WERI-Rb-1 (cell line): Measurements from ENCODE around the gene STAC2.

Source experiments
- DNase-seq: peaks from one replicate; pipeline ENCODE4 v3.0.0-alpha.2; 2020
- H3K27ac ChIP-seq: fragments of 250-450 bp; sonication (Bioruptor Pico); 2 replicates; pipeline ENCODE4 v1.5.1; 2020; ENCODE audit warnings: mild to moderate bottlenecking, moderate library complexity
- H3K27me3 ChIP-seq: fragments of 250-450 bp; sonication (Bioruptor Pico); 2 replicates; pipeline ENCODE4 v1.5.1; 2021; ENCODE audit warnings: mild to moderate bottlenecking, low read depth, moderate library complexity; ENCODE audit not compliant: insufficient read depth, severe bottlenecking
- H3K36me3 ChIP-seq: fragments of 250-450 bp; sonication (Bioruptor Pico); 2 replicates; pipeline ENCODE4 v1.5.1; 2020; ENCODE audit warnings: mild to moderate bottlenecking, moderate library complexity
- H3K4me3 ChIP-seq: 2 replicates; pipeline ENCODE4 v1.5.1; 2011; ENCODE audit warnings: low read depth, mild to moderate bottlenecking, control low read depth, low read length
- H3K9me3 ChIP-seq: fragments of 250-450 bp; sonication (Bioruptor Pico); 2 replicates; pipeline ENCODE4 v1.5.1; 2021; ENCODE audit warnings: mild to moderate bottlenecking, moderate library complexity; ENCODE audit not compliant: severe bottlenecking
- TF ChIP-seq, protein P1 (sequence below): IDR thresholded peaks from 2 replicates; pipeline ENCODE4 v1.5.1; 2011; ENCODE audit warnings: low read depth, mild to moderate bottlenecking, control low read depth, inconsistent platforms, low read length

Gene STAC2

GRCh38 chr17:39210093-39210434 is 15.7 kb downstream of the STAC2 start:
- Histone ChIP-seq H3K36me3 (peaks cover 2% of the 10 kb centered on the region), H3K9me3 (no peaks in the 10 kb centered on the region), H3K4me3 (no peak overlapping the region), H3K27me3 (no peaks in the 10 kb centered on the region), H3K27ac (no peak overlapping the region)
- DNase-seq, result no peak
- TF ChIP-seq, protein P1, sequence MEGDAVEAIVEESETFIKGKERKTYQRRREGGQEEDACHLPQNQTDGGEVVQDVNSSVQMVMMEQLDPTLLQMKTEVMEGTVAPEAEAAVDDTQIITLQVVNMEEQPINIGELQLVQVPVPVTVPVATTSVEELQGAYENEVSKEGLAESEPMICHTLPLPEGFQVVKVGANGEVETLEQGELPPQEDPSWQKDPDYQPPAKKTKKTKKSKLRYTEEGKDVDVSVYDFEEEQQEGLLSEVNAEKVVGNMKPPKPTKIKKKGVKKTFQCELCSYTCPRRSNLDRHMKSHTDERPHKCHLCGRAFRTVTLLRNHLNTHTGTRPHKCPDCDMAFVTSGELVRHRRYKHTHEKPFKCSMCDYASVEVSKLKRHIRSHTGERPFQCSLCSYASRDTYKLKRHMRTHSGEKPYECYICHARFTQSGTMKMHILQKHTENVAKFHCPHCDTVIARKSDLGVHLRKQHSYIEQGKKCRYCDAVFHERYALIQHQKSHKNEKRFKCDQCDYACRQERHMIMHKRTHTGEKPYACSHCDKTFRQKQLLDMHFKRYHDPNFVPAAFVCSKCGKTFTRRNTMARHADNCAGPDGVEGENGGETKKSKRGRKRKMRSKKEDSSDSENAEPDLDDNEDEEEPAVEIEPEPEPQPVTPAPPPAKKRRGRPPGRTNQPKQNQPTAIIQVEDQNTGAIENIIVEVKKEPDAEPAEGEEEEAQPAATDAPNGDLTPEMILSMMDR, result no peak

- TF ChIP-seq, protein P1, result no peak
- Histone ChIP-seq H3K27ac (no peak overlapping the region), H3K4me3 (no peak overlapping the region), H3K9me3 (no peaks in the 10 kb centered on the region), H3K27me3 (no peaks in the 10 kb centered on the region), H3K36me3 (peaks cover 7% of the 10 kb centered on the region)
- DNase-seq, result no peak
These were observed 16.2 kb downstream of the STAC2 start for GRCh38 chr17:39209317-39210092.

- Histone ChIP-seq H3K9me3 (no peaks in the 10 kb centered on the region), H3K4me3 (no peak overlapping the region), H3K27me3 (no peaks in the 10 kb centered on the region), H3K27ac (no peak overlapping the region), H3K36me3 (peaks cover 13% of the 10 kb centered on the region)
- DNase-seq, result peak; percentile 40
- TF ChIP-seq, protein P1, result no peak
These were observed 16.9 kb downstream of the STAC2 start for GRCh38 chr17:39208893-39209292.

GRCh38 chr17:39208136-39208535 is 17.6 kb downstream of the STAC2 start:
- no peak for DNase-seq
- no peak overlapping the region for H3K27ac ChIP-seq
- no peaks in the 10 kb centered on the region for H3K27me3 ChIP-seq
- H3K4me3 ChIP-seq, result no peak overlapping the region
- no peaks in the 10 kb centered on the region for H3K9me3 ChIP-seq
- TF ChIP-seq, protein P1, result no peak
- peaks cover 21% of the 10 kb centered on the region for H3K36me3 ChIP-seq

DNA sequence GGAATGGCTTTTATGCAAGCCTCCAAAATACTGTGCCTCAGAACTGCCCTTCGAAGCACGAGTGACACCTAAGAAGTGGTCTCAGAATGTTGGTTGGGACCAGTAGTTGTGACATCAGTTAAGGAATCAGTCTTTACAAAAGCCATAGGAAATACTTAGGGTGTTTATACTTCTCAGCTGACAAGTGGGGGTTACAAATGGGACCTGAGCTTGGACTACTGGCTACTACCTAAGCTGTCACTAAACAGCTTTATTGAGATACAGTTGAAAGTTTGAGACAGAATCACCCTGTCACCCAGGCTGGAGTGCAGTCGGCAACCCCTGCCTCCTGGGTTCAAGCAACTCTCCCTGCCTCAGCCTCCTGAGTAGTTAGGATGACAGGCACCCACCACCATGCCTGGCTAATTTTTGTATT is 20.6 kb downstream of the STAC2 start:
- H3K9me3 ChIP-seq, result no peaks in the 10 kb centered on the region
- TF ChIP-seq, protein P1, result no peak
- DNase-seq, result no peak
- H3K27me3 ChIP-seq, result no peaks in the 10 kb centered on the region
- H3K36me3 ChIP-seq, result peaks cover 43% of the 10 kb centered on the region
- no peak overlapping the region for H3K27ac ChIP-seq
- H3K4me3 ChIP-seq, result no peak overlapping the region

GRCh38 chr17:39204245-39204644 is 21.5 kb downstream of the STAC2 start:
- H3K27ac ChIP-seq, result no peak overlapping the region
- no peaks in the 10 kb centered on the region for H3K9me3 ChIP-seq
- peaks cover 43% of the 10 kb centered on the region for H3K36me3 ChIP-seq
- TF ChIP-seq, protein P1, result no peak
- H3K4me3 ChIP-seq, result no peak overlapping the region
- no peaks in the 10 kb centered on the region for H3K27me3 ChIP-seq
- DNase-seq, result no peak
